Fibroblast of peridontal ligament (primary cell): ENCODE results near the gene DTNB.
A peak's percentile ranks its signal among the peaks of the same experiment; 100 is the strongest.

Source experiments
- DNase-seq: peaks from one replicate; pipeline ENCODE4 v3.0.0-alpha.2; 2010; ENCODE audit errors: extremely low read depth

The DTNB gene

GRCh38 chr2:25342372-25343186 lies 330.8 kb downstream of the DTNB start:
- DNase-seq: peak; percentile 66

GRCh38 chr2:25341753-25342371 lies 331.5 kb downstream of the DTNB start, which contains the start of gene DNMT3A:
Gene DNMT3A (minus strand): TSS chr2:25341925. CDS start chr2:25313984, 27,941 bp downstream.
- peak; percentile 62 for DNase-seq

GRCh38 chr2:25341011-25341727 lies 332.2 kb downstream of the DTNB start:
- no peak for DNase-seq

- DNase-seq: no peak
These were observed 333.0 kb downstream of the DTNB start for GRCh38 chr2:25340181-25340921.

GRCh38 chr2:25339791-25340180 lies 333.6 kb downstream of the DTNB start:
- DNase-seq: no peak

- DNase-seq: no peak
These were observed 334.1 kb downstream of the DTNB start for GRCh38 chr2:25339211-25339674.

- no peak for DNase-seq
These were observed 335.0 kb downstream of the DTNB start for GRCh38 chr2:25338401-25338800.

GRCh38 chr2:25337891-25338290 lies 335.5 kb downstream of the DTNB start:
- DNase-seq: no peak

- no peak for DNase-seq
These were observed 336.1 kb downstream of the DTNB start for GRCh38 chr2:25337276-25337675.

GRCh38 chr2:25336383-25336841 lies 337.0 kb downstream of the DTNB start:
- no peak for DNase-seq

GRCh38 chr2:25335971-25336370 lies 337.4 kb downstream of the DTNB start:
- DNase-seq: no peak

- no peak for DNase-seq
These were observed 338.2 kb downstream of the DTNB start for GRCh38 chr2:25335204-25335603.

GRCh38 chr2:25334482-25334881 lies 338.9 kb downstream of the DTNB start:
- no peak for DNase-seq

GRCh38 chr2:25333981-25334380 lies 339.4 kb downstream of the DTNB start:
- no peak for DNase-seq

GRCh38 chr2:25332571-25332970 lies 340.8 kb downstream of the DTNB start:
- no peak for DNase-seq

GRCh38 chr2:25331686-25332365 lies 341.6 kb downstream of the DTNB start:
- DNase-seq: no peak

GRCh38 chr2:25330937-25331336 lies 342.4 kb downstream of the DTNB start:
- no peak for DNase-seq

- no peak for DNase-seq
These were observed 343.1 kb downstream of the DTNB start for GRCh38 chr2:25330273-25330672.

- no peak for DNase-seq
These were observed 345.0 kb downstream of the DTNB start for GRCh38 chr2:25328152-25329085.
